ENCODE measurements around the gene TBC1D5.

DNA sequence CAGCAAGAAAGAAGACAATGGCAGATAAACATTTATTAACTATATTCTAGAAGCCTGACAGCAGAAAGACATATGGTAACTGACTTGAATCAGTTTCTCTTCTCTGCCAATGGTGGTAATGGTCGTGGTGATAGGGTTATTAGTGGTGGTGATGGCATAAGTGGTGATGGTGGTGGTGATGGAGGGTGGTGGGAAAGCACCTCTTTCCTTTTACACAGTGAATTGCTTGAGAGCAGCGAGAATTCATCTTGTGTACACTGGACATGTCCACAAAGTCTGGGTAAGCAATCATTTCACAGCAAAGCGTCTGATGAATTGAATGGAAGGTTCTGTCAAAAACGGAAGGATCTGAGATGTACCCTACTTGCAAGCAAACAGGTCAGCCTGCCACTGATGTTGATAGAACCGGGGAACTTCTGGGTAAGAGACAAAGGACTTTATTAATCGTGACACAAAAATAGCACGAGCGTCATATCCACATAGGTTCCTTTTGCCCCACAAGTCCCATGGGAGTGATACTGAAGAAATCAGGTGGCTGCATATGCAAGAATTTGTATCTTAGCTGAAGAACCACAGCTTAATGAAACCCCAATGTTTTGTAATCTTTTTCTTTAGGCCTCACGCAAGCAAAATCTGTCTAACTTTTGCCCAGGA is 23.5 kb upstream of the TBC1D5 start:
- TF ChIP-seq CTCF (IDR thresholded peaks at IDR 0.05; ENCODE audit: low read depth, low read length, poor library complexity, severe bottlenecking) = no peak
- TF ChIP-seq EZH2phosphoT487 (IDR thresholded peaks at IDR 0.05; ENCODE audit: borderline replicate concordance, low read length) = no peak
